ENCODE data around the gene HNRNPUL2. TPM values are rescaled to one million over a fixed set of nuclear protein-coding genes. Genes with fewer than 3 reads are reported as not detected.

Gene HNRNPUL2
- total and polyA plus RNA-seq, 2 donors (not counting 1 experiment from before 2014, with no cell fraction given): 14.6 to 70.4 TPM

DNA sequence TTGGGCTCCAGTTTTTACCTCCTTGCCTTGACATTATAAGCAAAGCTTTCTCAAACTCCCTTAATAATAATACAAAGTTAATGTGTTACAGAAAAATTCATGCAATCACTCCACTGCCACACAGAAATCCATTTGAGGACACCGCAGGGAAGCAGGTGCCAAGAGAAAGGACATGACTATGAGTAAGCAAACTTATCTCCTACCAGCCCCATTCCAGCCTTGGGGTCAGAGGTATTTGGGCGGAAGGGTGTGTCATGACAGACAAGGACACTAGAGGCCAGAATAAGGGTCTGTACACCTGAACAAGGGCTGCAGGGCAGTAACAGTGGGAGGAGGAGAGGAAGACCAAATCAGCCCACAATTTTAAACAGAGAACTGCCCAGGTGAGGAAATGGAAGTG is 13.9 kb downstream of the HNRNPUL2 start:
- TF ChIP-seq, protein P1, sequence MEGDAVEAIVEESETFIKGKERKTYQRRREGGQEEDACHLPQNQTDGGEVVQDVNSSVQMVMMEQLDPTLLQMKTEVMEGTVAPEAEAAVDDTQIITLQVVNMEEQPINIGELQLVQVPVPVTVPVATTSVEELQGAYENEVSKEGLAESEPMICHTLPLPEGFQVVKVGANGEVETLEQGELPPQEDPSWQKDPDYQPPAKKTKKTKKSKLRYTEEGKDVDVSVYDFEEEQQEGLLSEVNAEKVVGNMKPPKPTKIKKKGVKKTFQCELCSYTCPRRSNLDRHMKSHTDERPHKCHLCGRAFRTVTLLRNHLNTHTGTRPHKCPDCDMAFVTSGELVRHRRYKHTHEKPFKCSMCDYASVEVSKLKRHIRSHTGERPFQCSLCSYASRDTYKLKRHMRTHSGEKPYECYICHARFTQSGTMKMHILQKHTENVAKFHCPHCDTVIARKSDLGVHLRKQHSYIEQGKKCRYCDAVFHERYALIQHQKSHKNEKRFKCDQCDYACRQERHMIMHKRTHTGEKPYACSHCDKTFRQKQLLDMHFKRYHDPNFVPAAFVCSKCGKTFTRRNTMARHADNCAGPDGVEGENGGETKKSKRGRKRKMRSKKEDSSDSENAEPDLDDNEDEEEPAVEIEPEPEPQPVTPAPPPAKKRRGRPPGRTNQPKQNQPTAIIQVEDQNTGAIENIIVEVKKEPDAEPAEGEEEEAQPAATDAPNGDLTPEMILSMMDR (IDR thresholded peaks at IDR 0.05): no peak
- TF ChIP-seq EZH2 (IDR thresholded peaks at IDR 0.05; ENCODE audit: borderline replicate concordance, insufficient read depth, low read depth, low read length, poor library complexity, severe bottlenecking): no peak
- Histone ChIP-seq H3K79me2 (ENCODE audit: control insufficient read depth, insufficient read depth, low read length) (peaks cover 46% of the 10 kb centered on the region), H3K9me3 (ENCODE audit: control extremely low read depth in 1 of 3, control insufficient read depth in 2 of 3, insufficient read depth in 1 of 3, low read length in 2 of 3) (no peaks in the 10 kb centered on the region), H3K4me2 (replicated peaks; ENCODE audit: low read depth, low read length, poor library complexity, severe bottlenecking) (no peak overlapping the region), H2AFZ (ENCODE audit: insufficient read depth, low read depth, low read length, poor library complexity, severe bottlenecking) (no peak overlapping the region), H4K20me1 (ENCODE audit: control insufficient read depth, insufficient read depth, low read length, poor library complexity, severe bottlenecking) (peaks cover 6% of the 10 kb centered on the region), H3K4me1 (ENCODE audit: control insufficient read depth in 2 of 2, insufficient read depth in 2 of 2, low read length in 2 of 2) (peaks cover 12 to 23% of the 10 kb centered on the region in 2 donors), H3K36me3 (replicated peaks in 1 of 2; ENCODE audit: control extremely low read depth in 1 of 2, control insufficient read depth in 1 of 2, extremely low read depth in 1 of 2, insufficient read depth in 2 of 2, low read length in 1 of 2) (peaks cover 2 to 70% of the 10 kb centered on the region in 2 experiments), H3K9ac (ENCODE audit: low read length) (no peak overlapping the region), H3K4me3 (ENCODE audit: control extremely low read depth in 1 of 5, extremely low read depth in 1 of 5, insufficient read depth in 1 of 5, low read depth in 2 of 5, low read length in 4 of 5) (no peak overlapping the region), H3K27ac (ENCODE audit: low read length in 2 of 2) (peak overlapping the region in 1 of 2 donors; percentile 51), H3K27me3 (replicated peaks in 1 of 4; ENCODE audit: control extremely low read depth in 1 of 4, control insufficient read depth in 3 of 4, insufficient read depth in 4 of 4, low read length in 3 of 4) (no peaks in the 10 kb centered on the region)
- Mint-ChIP-seq H3K9me3 (ENCODE audit: insufficient read depth) (no peaks in the 10 kb centered on the region), H3K27ac (peak overlapping the region; percentile 65), H3K4me3 (no peak overlapping the region), H3K27me3 (no peaks in the 10 kb centered on the region), H3K4me1 (peaks cover 37% of the 10 kb centered on the region)
- ChIA-PET POLR2A (interaction anchor here (1.0 to 1.3 kb wide), 2 partner anchors 14 to 141 kb away, joined by 3 to 4 read pairs; partner anchors contain the start of gene HNRNPUL2), CTCF (interaction anchor here (0.7 to 1.0 kb wide), 2 partner anchors 10 to 74 kb away, joined by 3 to 4 read pairs; partner anchors contain the start of gene TMEM179B)
- no CpG with 5 or more reads among the region's 2 CpGs for WGBS (ENCODE audit: insufficient coverage)
- no peak for ATAC-seq (ENCODE audit: low read depth)
- intact Hi-C loops (cut with micrococcal nuclease): no loop called here
- no peak for DNase-seq

DNA sequence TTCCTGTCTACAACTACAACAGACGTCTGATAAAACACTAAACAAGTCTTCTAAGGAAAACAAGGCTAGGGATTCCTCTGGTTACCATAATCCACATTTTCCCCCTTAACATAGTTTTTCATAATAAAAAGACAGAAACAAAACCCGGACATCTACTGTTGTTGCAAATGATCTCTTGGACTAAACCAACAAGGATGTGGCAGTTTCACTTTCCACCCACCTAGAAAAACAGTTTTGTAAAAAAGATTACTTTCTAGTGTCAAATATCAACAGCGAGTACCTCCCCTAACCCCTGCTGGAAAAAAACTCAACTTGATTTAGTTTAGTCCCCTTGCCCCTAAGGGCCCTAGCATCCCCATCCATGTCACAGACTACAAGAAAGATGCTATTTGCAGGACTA is 14.4 kb downstream of the HNRNPUL2 start:
- H3K4me1 Mint-ChIP-seq: peaks cover 38% of the 10 kb centered on the region

More for the DNA sequence above, 14.4 kb downstream of the HNRNPUL2 start:
- H3K9me3 ChIP-seq (ENCODE audit: control extremely low read depth in 1 of 3, control insufficient read depth in 2 of 3, insufficient read depth in 1 of 3, low read length in 2 of 3): no peaks in the 10 kb centered on the region
- ChIA-PET CTCF (interaction anchor here (0.7 kb wide), 1 partner anchor 74 kb away, joined by 3 read pairs; the partner anchor contains the start of gene TMEM179B), POLR2A (interaction anchor here (1.0 to 1.3 kb wide), 2 partner anchors 15 to 140 kb away, joined by 3 to 4 read pairs; partner anchors contain the start of gene HNRNPUL2)
- peaks cover 46% of the 10 kb centered on the region for H3K79me2 ChIP-seq (ENCODE audit: control insufficient read depth, insufficient read depth, low read length)
- 85% methylated on average over 2 of the region's 3 CpGs for WGBS (ENCODE audit: insufficient coverage)
- no peak overlapping the region for H3K9ac ChIP-seq (ENCODE audit: low read length)
- peaks cover 2 to 66% of the 10 kb centered on the region in 2 experiments for H3K36me3 ChIP-seq (replicated peaks in 1 of 2; ENCODE audit: control extremely low read depth in 1 of 2, control insufficient read depth in 1 of 2, extremely low read depth in 1 of 2, insufficient read depth in 2 of 2, low read length in 1 of 2)
- TF ChIP-seq, protein P1 (IDR thresholded peaks at IDR 0.05): no peak
- TF ChIP-seq EZH2 (IDR thresholded peaks at IDR 0.05; ENCODE audit: borderline replicate concordance, insufficient read depth, low read depth, low read length, poor library complexity, severe bottlenecking): no peak
- Mint-ChIP-seq H3K4me3 (no peak overlapping the region), H3K27ac (peak overlapping the region; percentile 64), H3K9me3 (ENCODE audit: insufficient read depth) (no peaks in the 10 kb centered on the region), H3K27me3 (no peaks in the 10 kb centered on the region)
- peaks cover 17 to 28% of the 10 kb centered on the region in 2 donors for H3K4me1 ChIP-seq (ENCODE audit: control insufficient read depth in 2 of 2, insufficient read depth in 2 of 2, low read length in 2 of 2)
- intact Hi-C loops (cut with micrococcal nuclease): no loop called here
- H3K27ac ChIP-seq (ENCODE audit: low read length in 2 of 2): peak overlapping the region in 1 of 2 donors; percentile 51
- no peak for DNase-seq
- H2AFZ ChIP-seq (ENCODE audit: insufficient read depth, low read depth, low read length, poor library complexity, severe bottlenecking): no peak overlapping the region
- H3K4me3 ChIP-seq (ENCODE audit: control extremely low read depth in 1 of 5, extremely low read depth in 1 of 5, insufficient read depth in 1 of 5, low read depth in 2 of 5, low read length in 4 of 5): no peak overlapping the region
- ATAC-seq (ENCODE audit: low read depth): no peak
- no peaks in the 10 kb centered on the region for H3K27me3 ChIP-seq (replicated peaks in 1 of 4; ENCODE audit: control extremely low read depth in 1 of 4, control insufficient read depth in 3 of 4, insufficient read depth in 4 of 4, low read length in 3 of 4)
- H3K4me2 ChIP-seq (replicated peaks; ENCODE audit: low read depth, low read length, poor library complexity, severe bottlenecking): no peak overlapping the region
- peaks cover 6% of the 10 kb centered on the region for H4K20me1 ChIP-seq (ENCODE audit: control insufficient read depth, insufficient read depth, low read length, poor library complexity, severe bottlenecking)

Data from B cell (primary cell).